Naive B cell (primary cell): ENCODE measurements around the gene HINT1. TPM values are rescaled to one million over a fixed set of nuclear protein-coding genes. Genes with fewer than 3 reads are reported as not detected.
A peak's percentile ranks its signal among the peaks of the same experiment; 100 is the strongest.

Experiments used
- ATAC-seq, 2 donors: fragments of 150-1000 bp; cut with Tn5 transposase; 2 replicates each; pipeline ENCODE4 v1.10.0; 2021; ENCODE audit warnings: low read depth in 2 of 2, mild to moderate bottlenecking in 2 of 2, moderate library complexity in 2 of 2
- DNase-seq: peaks from one replicate; pipeline ENCODE4 v3.0.0; 2022
- H3K27ac Mint-ChIP-seq, 6 donors: one replicate each; pipeline ENCODE4 v1.8.0; 2020 to 2022; ENCODE audit warnings: mild to moderate bottlenecking in 6 of 6, mixed read lengths in 6 of 6, moderate library complexity in 5 of 6, inconsistent platforms in 2 of 6
- H3K27me3 Mint-ChIP-seq, 3 donors: one replicate each; pipeline ENCODE4 v1.8.0; 2021 to 2022; ENCODE audit warnings: mixed read lengths in 3 of 3, mild to moderate bottlenecking in 1 of 3
- H3K36me3 Mint-ChIP-seq, 2 donors: one replicate each; pipeline ENCODE4 v1.8.0; 2020 to 2022; ENCODE audit warnings: mixed read lengths in 2 of 2, inconsistent platforms in 1 of 2, mild to moderate bottlenecking in 1 of 2
- H3K4me1 Mint-ChIP-seq, 3 donors: one replicate each; pipeline ENCODE4 v1.8.0; 2020 to 2022; ENCODE audit warnings: mixed read lengths in 3 of 3, inconsistent platforms in 1 of 3, mild to moderate bottlenecking in 1 of 3, moderate library complexity in 1 of 3
- H3K4me3 Mint-ChIP-seq, 8 donors: one replicate each; pipeline ENCODE4 v1.8.0; 2020 to 2022; ENCODE audit warnings: mild to moderate bottlenecking in 8 of 8, mixed read lengths in 8 of 8, moderate library complexity in 8 of 8, inconsistent platforms in 2 of 8
- H3K9me3 Mint-ChIP-seq, 7 donors: one replicate each; pipeline ENCODE4 v1.8.0; 2020 to 2022; ENCODE audit warnings: mixed read lengths in 7 of 7, mild to moderate bottlenecking in 5 of 7, inconsistent platforms in 2 of 7, moderate library complexity in 1 of 7
- polyA plus RNA-seq, 6 donors: library from polyadenylated mRNA; unstranded; fragments of 300-500 nt; fragmentation: Illumina TruSeq; gene quantifications; one replicate each; pipeline ENCODE4 v1.2.3, GENCODE V29; 2021; ENCODE audit warnings: low read depth in 6 of 6

The HINT1 gene
- 100 to 1,000 TPM; 346 to 502 (median 420) TPM for polyA plus RNA-seq

DNA sequence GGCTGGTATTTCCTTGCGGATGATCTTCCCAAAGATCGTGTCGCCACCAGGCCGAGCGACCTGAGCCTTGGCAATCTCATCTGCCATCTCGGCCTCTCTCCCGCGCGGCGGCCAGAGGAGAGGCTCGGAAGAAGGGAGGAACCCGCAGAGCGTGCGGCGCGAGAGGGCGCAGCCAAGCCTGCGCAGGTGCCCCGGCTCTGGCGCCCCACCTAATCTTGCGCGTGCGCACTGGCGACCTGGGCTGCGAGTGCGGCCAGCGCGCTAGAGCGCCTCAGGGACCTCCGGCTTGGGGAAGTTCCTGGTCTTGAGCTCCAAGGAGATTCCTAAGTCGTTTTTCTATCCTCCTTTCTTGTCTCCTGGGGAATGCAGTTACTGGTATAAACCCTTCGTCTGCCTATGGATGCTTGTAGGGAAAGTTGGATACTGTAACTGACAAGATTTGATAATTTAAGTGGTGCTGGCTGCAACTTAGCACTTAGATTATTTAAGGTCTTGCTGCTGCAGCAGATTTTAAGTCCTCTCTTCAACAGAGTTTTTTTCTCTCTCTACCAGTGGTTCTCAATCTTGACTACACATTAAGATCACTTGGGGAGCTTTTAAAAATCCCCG is at the start of gene HINT1:
Gene HINT1 (minus strand): TSS at position 138 of the 609 bp plus-strand sequence. CDS start 51 bp downstream, at position 87.
- no peaks in the 10 kb centered on the region for H3K27me3 Mint-ChIP-seq
- H3K4me3 Mint-ChIP-seq = peak within 1 kb of the TSS; percentile 88 to 99 (median 96)
- peaks cover 34 to 42% (median 37%) of the 10 kb centered on the region in 3 donors for H3K4me1 Mint-ChIP-seq
- no peaks in the 10 kb centered on the region for H3K9me3 Mint-ChIP-seq
- H3K27ac Mint-ChIP-seq = peak within 1 kb of the TSS; percentile 94 to 99 (median 98)
- ATAC-seq (peak; percentile 78), DNase-seq (peak; percentile 92)
- peaks cover 0 to 4% of the 10 kb centered on the region in 2 donors for H3K36me3 Mint-ChIP-seq

GRCh38 chr5:131214609-131215227 is 49.7 kb upstream of the HINT1 start:
- peaks cover 48 to 75% (median 73%) of the 10 kb centered on the region in 3 donors for H3K4me1 Mint-ChIP-seq

DNA sequence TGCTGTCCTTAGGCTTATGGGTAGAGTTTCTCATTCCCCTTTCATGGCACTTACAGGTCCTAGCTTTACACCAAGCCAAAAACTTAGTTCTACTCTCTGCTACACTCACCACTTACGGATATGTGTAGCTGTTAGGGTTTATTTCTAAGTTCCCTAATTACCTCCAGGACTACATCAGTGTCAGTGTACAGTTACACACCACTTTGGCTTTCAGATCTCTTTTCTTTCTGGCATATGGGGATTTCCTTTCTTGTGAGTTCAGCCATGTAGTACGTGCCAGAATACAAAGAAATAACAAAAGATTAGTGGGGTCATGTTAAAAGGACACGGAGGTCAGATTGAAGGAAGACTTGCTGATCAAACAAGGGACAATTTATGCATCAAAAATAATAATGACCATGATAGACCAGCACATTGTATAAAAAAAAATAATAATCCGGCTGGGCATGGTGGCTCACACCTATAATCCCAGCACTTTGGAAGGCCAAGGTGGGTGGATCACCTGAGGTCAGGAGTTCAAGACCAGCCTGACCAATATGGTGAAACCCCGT is 47.5 kb upstream of the HINT1 start:
- H3K4me1 Mint-ChIP-seq = peaks cover 51 to 73% (median 64%) of the 10 kb centered on the region in 3 donors
- peak overlapping the region; percentile 96 to 99 (median 98) for H3K27ac Mint-ChIP-seq
- H3K36me3 Mint-ChIP-seq = peaks cover 6 to 8% of the 10 kb centered on the region in 2 donors
- peak; percentile 76 for DNase-seq
- H3K4me3 Mint-ChIP-seq = peak overlapping the region; percentile 79 to 94 (median 90)
- H3K27me3 Mint-ChIP-seq = no peaks in the 10 kb centered on the region
- peak; percentile 46 to 57 for ATAC-seq
- no peaks in the 10 kb centered on the region for H3K9me3 Mint-ChIP-seq

More at GRCh38 chr5:131214609-131215227, 49.7 kb upstream of the HINT1 start:
- no peaks in the 10 kb centered on the region for H3K9me3 Mint-ChIP-seq
- DNase-seq (no peak), ATAC-seq (no peak)
- H3K27me3 Mint-ChIP-seq = no peaks in the 10 kb centered on the region
- H3K4me3 Mint-ChIP-seq = peak overlapping the region; percentile 3 to 77 (median 52)
- H3K27ac Mint-ChIP-seq = peak overlapping the region in 5 of 6 donors; percentile 26 to 73 (median 60)
- H3K36me3 Mint-ChIP-seq = peaks cover 8 to 10% of the 10 kb centered on the region in 2 donors

GRCh38 chr5:131211669-131212068 is 46.6 kb upstream of the HINT1 start:
- no peaks in the 10 kb centered on the region for H3K27me3 Mint-ChIP-seq
- H3K4me3 Mint-ChIP-seq = peak overlapping the region; percentile 79 to 98 (median 93)
- H3K4me1 Mint-ChIP-seq = peaks cover 48 to 66% (median 61%) of the 10 kb centered on the region in 3 donors
- peak overlapping the region; percentile 96 to 99 (median 98) for H3K27ac Mint-ChIP-seq
- H3K9me3 Mint-ChIP-seq = no peaks in the 10 kb centered on the region
- peaks cover 6 to 8% of the 10 kb centered on the region in 2 donors for H3K36me3 Mint-ChIP-seq
- ATAC-seq (no peak), DNase-seq (no peak)

GRCh38 chr5:131210151-131210510 is 45.1 kb upstream of the HINT1 start:
- Mint-ChIP-seq H3K4me3 (peak overlapping the region; percentile 79 to 98 (median 93)), H3K27ac (peak overlapping the region; percentile 97 to 99 (median 99)), H3K9me3 (no peaks in the 10 kb centered on the region), H3K36me3 (peaks cover 6 to 8% of the 10 kb centered on the region in 2 donors), H3K27me3 (no peaks in the 10 kb centered on the region), H3K4me1 (peaks cover 48 to 58% (median 53%) of the 10 kb centered on the region in 3 donors)
- DNase-seq (no peak), ATAC-seq (no peak)

- Mint-ChIP-seq H3K27me3 (no peaks in the 10 kb centered on the region), H3K9me3 (no peaks in the 10 kb centered on the region), H3K4me3 (peak overlapping the region; percentile 79 to 98 (median 93)), H3K36me3 (peaks cover 6 to 8% of the 10 kb centered on the region in 2 donors), H3K27ac (peak overlapping the region; percentile 97 to 99 (median 99)), H3K4me1 (peaks cover 43 to 53% (median 48%) of the 10 kb centered on the region in 3 donors)
- ATAC-seq (peak; percentile 81 to 86), DNase-seq (peak; percentile 91)
Measured at GRCh38 chr5:131209506-131210150, 44.6 kb upstream of the HINT1 start.

DNA sequence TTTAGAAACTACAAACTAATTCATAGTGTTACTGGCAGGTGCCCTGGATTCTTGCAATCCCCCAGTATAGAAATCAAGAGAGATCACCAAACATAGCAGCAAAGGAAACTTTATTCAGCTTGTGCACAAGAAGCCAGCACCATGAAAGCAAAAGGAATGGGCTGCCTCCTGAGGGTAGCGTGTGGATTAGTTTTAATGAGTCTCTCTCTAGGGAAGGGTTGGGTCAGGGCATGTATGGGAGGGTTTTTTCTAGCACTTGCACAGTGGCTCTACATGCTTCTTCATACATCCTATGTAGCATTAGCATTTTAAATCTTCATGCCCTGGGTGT is 44.1 kb upstream of the HINT1 start:
- DNase-seq (no peak), ATAC-seq (no peak)
- Mint-ChIP-seq H3K4me3 (peak overlapping the region; percentile 79 to 98 (median 90)), H3K27ac (peak overlapping the region; percentile 97 to 99 (median 99)), H3K36me3 (peaks cover 6 to 8% of the 10 kb centered on the region in 2 donors), H3K4me1 (peaks cover 39 to 48% (median 44%) of the 10 kb centered on the region in 3 donors), H3K27me3 (no peaks in the 10 kb centered on the region), H3K9me3 (no peaks in the 10 kb centered on the region)

- H3K4me1 Mint-ChIP-seq = peaks cover 28 to 34% (median 29%) of the 10 kb centered on the region in 3 donors
- no peak for ATAC-seq
Measured at GRCh38 chr5:131206772-131207171, 41.7 kb upstream of the HINT1 start.

DNA sequence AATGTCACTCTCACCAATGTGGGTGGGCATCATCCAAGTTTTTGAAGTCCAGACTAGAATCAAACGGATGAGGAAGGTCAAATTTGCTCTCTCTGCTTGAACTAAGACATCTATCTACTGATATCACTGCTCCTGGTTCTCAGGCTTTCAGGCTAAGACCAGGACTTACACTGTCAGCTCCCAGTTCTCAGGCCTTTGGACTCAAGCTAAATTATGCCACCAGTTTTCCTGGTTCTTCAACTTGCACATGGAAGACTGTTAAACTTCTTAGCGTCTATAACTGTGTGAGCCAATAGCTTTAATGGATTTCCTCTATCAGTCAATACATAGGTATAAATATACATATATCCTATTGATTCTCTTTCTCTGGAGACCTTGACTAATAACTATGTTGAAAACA is 41.0 kb upstream of the HINT1 start:
- H3K4me1 Mint-ChIP-seq = peaks cover 23 to 28% (median 24%) of the 10 kb centered on the region in 3 donors
- H3K36me3 Mint-ChIP-seq = no peaks in the 10 kb centered on the region
- no peaks in the 10 kb centered on the region for H3K9me3 Mint-ChIP-seq
- H3K27me3 Mint-ChIP-seq = no peaks in the 10 kb centered on the region
- DNase-seq (no peak), ATAC-seq (no peak)
- no peak overlapping the region for H3K4me3 Mint-ChIP-seq
- H3K27ac Mint-ChIP-seq = peak overlapping the region in 4 of 6 donors; percentile 19 to 97 (median 65)

More at GRCh38 chr5:131206772-131207171, 41.7 kb upstream of the HINT1 start:
- Mint-ChIP-seq H3K9me3 (no peaks in the 10 kb centered on the region), H3K36me3 (no peaks in the 10 kb centered on the region), H3K27ac (peak overlapping the region in 3 of 6 donors; percentile 2 to 97 (median 14)), H3K4me3 (no peak overlapping the region), H3K27me3 (no peaks in the 10 kb centered on the region)
- DNase-seq = no peak

DNA sequence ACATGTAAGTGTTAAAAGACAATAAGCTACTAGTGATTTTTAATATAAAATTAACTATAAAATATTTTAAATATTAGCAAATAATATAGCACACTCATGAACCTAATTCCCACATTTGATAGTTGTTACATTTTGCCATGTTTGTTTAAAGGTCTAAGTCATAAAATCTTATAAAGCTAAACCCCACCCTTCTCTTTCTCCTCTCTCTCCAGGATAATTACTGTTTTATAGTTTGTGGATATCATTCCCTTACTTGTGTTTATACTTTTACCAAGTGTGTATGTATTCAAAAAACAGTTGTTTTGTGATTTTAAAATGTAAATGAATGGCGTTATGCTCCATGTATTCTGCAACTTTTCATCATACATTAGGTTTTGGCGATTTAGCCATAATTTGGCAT is 39.9 kb upstream of the HINT1 start:
- Mint-ChIP-seq H3K4me3 (no peak overlapping the region), H3K36me3 (no peaks in the 10 kb centered on the region), H3K27me3 (no peaks in the 10 kb centered on the region), H3K4me1 (peaks cover 14 to 19% (median 15%) of the 10 kb centered on the region in 3 donors), H3K27ac (peak overlapping the region in 1 of 6 donors; percentile 84), H3K9me3 (no peaks in the 10 kb centered on the region)
- DNase-seq = no peak
- no peak for ATAC-seq

DNA sequence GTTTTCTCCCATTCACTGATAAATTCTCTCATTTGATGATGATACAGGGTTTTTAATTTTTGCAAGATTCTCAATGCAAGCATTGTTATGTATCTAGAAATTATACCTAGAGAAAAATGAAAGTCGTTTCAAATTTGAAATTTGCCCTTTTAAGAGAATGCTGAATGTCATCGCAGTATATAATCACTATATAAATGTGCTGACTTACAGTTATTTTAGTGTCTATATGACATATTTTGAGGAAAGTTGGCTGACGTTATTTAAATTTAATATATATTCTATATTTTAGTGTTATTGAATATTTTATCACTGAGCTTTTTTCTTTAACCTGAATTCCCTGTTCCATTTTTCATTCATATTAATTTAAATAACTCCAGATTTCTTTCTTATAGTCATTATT is 35.5 kb upstream of the HINT1 start:
- H3K27ac Mint-ChIP-seq = peak overlapping the region in 1 of 6 donors; percentile 8
- ATAC-seq (no peak), DNase-seq (no peak)
- no peaks in the 10 kb centered on the region for H3K27me3 Mint-ChIP-seq
- H3K4me3 Mint-ChIP-seq = no peak overlapping the region
- no peaks in the 10 kb centered on the region for H3K4me1 Mint-ChIP-seq
- H3K36me3 Mint-ChIP-seq = peaks cover 0 to 5% of the 10 kb centered on the region in 2 donors
- no peaks in the 10 kb centered on the region for H3K9me3 Mint-ChIP-seq

DNA sequence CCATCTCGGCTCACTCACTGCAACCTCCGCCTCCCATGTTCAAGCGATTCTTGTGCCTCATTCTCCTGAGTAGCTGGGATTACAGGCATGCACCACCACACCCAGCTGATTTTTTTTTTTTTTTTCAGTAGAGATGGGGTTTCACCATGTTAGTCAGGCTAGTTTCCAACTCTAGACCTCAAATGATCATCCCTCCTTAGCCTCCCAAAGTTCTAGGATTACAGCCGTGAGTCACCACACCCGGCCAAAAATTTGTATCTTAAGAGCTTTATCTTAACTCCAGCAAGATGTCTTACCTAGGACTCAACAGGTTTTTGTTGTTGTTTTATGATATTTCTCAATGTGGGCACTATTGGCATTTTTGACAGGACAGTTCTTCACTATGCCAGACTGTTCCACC is 33.6 kb upstream of the HINT1 start:
- Mint-ChIP-seq H3K9me3 (no peaks in the 10 kb centered on the region), H3K27ac (no peak overlapping the region), H3K4me1 (no peaks in the 10 kb centered on the region), H3K36me3 (peaks cover 0 to 5% of the 10 kb centered on the region in 2 donors), H3K4me3 (no peak overlapping the region), H3K27me3 (no peaks in the 10 kb centered on the region)
- no peak for DNase-seq
- ATAC-seq = no peak

DNA sequence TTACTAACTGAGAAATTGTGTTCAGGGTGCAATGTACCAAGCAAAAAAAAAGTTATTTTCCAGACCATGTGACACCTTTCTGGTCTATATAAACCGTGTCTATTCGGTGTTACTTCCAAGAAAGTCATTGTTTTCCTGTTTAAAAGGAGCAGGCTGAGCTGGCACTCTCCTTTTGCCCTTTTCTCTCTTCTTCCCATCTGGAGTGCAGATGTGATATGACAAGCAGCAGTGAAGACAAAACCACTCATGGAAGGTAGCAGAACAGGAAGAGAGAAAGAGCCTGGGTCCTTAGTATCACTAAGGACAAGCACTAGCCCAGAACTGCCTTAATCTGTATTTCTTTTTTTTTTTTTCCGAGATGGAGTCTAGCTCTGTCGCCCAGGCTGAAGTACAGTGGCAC is 31.3 kb upstream of the HINT1 start:
- H3K4me1 Mint-ChIP-seq = no peaks in the 10 kb centered on the region
- no peaks in the 10 kb centered on the region for H3K9me3 Mint-ChIP-seq
- H3K36me3 Mint-ChIP-seq = peaks cover 0 to 5% of the 10 kb centered on the region in 2 donors
- no peak overlapping the region for H3K4me3 Mint-ChIP-seq
- ATAC-seq (no peak), DNase-seq (no peak)
- no peaks in the 10 kb centered on the region for H3K27me3 Mint-ChIP-seq
- H3K27ac Mint-ChIP-seq = peak overlapping the region in 1 of 6 donors; percentile 15
